Activated T-helper 1 cell treated with Interleukin-2 at 50 U/mL for 16 hours (primary cell): Measurements from ENCODE around the gene CYLC2.

Experiments
- DNase-seq: peaks from one replicate; pipeline ENCODE4 v3.0.0-alpha.2; 2020; ENCODE audit warnings: low read depth

Gene CYLC2, protein sequence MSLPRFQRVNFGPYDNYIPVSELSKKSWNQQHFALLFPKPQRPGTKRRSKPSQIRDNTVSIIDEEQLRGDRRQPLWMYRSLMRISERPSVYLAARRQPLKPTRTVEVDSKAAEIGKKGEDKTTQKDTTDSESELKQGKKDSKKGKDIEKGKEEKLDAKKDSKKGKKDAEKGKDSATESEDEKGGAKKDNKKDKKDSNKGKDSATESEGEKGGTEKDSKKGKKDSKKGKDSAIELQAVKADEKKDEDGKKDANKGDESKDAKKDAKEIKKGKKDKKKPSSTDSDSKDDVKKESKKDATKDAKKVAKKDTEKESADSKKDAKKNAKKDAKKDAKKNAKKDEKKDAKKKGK

DNA sequence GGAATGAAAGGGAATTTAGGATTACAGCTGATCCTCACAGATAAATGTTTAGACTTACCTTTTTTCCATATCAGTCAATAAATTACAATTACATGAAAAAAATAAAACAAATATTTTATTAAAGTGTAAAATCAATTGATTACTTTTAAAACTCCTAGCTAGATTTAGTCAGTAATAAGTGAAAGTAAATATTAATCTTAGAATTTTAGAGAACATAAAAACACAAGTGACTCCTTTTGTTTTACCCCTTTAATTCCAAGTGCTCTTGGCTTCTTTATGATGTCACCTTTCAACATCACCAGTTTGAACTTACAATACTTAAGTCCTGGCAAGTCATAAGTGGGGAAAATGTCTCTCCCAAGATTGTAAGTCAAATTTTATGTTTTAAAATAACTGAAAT lies at the start of gene CYLC2:
Gene CYLC2, plus strand, starts transcription at position 301 of the 400 bp plus-strand sequence. Its CDS starts 48 bp downstream, at position 349.
- no peak for DNase-seq

GRCh38 chr9:102950346-102950745 lies 44.8 kb upstream of the CYLC2 start:
- DNase-seq: no peak

DNA sequence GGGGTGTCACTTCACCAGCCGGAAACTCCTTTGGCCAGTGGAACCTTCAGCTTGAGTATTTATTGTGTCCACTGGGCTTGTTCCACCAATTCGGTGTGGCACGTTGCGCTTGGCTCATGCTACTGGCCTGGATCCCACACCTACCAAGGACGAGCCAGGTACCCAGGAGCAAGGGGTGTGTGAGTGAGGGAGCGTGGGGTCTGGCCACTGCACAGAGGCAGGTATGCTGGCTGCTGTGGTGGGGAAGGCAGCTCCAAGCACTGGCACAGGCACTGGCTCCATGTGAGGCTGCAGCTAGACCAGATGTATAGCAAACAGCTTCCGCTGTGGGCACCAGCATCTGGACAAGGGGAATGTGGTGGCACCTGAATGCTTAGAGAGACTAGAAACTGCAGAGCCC lies 28.1 kb upstream of the CYLC2 start:
- DNase-seq: no peak

DNA sequence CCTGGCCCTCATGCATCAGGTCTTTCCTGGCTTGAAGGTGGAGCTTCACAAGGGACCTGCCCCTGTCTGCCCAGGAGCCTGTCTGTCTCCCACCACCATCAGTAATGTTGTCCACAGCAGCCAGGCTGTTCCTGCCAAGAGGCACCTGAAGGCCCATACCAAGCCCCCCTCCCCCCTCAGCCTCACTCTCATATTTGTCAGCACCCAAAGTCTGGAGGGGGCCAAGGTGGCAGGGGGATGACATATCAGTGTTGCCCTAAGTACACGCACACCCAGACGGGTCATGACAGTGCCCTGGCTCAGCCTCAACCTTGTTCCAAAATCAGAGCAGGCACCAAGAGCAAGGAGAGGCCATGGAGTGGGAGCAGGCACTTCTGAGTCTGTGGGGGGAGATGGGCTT lies 27.2 kb upstream of the CYLC2 start:
- no peak for DNase-seq

DNA sequence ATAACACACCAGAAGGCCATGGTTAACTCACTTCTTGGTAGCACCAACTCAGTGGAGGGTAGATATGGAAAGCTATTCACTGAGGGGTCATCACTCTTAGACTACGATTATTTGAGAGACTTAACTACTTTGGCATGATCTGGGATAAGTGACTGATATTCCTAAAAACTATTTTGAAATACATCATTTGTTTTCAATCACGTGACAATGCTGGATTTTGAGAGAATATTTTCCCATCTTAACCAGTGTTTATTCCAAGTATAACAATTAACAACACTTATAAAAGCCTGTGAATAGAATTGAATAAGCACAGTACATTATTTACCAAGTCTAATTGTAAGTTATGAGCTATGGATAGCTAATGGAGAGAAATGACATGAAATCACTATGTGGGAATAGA lies 22.4 kb upstream of the CYLC2 start:
- DNase-seq: no peak

- no peak for DNase-seq
Measured at GRCh38 chr9:102974530-102974929, 20.6 kb upstream of the CYLC2 start.

DNA sequence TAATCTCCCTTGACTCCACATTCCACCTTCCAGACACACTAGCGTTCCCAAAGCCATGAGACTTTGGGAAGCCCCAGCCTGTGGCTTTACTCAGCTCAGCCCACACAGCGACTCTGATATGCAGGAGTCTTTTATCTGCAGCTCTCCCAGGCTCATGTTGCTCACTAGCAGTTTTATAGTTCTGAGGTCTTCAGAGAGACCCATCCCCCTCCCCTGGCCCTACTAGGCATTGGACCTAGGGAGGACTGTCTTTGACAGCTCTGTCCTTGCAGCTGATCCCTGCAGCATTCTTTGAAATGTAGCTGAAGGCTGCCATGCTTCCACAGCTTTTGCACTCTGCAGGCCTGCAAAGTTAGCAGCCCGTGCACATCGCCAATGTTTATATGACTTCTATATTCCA lies 19.9 kb upstream of the CYLC2 start:
- no peak for DNase-seq

DNA sequence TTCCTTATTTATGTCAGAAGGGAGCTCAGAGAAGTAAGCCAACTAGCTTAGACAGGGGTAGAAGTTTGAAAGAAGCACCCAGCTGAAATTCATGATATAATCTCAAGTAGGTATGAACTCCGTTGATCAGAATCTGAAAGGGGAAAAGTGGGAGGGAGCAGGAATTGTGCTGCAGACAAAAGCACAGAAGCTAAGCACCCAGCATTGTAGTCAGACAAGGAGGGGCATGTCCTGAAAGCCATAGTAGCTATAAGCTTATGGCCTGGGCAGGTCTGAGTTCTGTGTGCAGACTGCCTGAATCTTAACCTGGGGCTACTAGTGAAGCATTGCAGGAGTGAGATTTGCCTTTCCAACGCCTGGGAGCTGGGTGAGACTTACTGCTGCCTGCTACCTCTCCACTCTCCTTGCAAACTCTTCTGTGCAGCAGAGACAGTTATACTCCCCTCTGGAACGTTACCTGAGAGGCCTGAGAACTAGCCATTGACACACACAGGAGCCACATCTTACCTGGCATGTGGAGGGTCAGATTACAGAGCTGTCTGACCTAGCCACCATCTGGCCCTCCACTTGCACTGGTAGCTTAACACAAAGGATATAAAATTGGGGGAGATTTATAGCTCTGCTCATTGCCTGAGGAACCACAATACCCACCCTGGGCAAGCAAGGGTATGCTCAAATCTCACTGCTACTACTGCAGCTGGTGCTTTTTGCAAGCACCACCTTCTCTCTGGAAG lies 9.8 kb upstream of the CYLC2 start:
- no peak for DNase-seq

- no peak for DNase-seq
Measured at GRCh38 chr9:102986425-102986824, 8.7 kb upstream of the CYLC2 start.

- DNase-seq: no peak
Measured at GRCh38 chr9:103003689-103004088, 8.6 kb downstream of the CYLC2 start.

DNA sequence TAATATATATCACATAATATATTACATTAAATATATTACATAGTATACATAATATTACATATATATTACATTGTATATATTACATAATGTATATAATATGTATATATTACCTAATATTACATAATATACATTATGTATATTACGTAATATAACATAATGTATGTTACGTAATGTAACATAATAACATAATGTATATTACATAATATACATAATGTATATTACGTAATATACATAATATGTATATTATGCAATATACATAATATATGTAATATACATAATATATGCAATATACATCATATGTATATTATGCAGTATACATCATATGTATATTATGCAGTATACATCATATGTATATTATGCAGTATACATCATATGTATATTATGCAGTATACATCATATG lies 19.1 kb downstream of the CYLC2 start:
- DNase-seq: no peak

GRCh38 chr9:103025796-103026195 lies 30.7 kb downstream of the CYLC2 start:
- DNase-seq: no peak

DNA sequence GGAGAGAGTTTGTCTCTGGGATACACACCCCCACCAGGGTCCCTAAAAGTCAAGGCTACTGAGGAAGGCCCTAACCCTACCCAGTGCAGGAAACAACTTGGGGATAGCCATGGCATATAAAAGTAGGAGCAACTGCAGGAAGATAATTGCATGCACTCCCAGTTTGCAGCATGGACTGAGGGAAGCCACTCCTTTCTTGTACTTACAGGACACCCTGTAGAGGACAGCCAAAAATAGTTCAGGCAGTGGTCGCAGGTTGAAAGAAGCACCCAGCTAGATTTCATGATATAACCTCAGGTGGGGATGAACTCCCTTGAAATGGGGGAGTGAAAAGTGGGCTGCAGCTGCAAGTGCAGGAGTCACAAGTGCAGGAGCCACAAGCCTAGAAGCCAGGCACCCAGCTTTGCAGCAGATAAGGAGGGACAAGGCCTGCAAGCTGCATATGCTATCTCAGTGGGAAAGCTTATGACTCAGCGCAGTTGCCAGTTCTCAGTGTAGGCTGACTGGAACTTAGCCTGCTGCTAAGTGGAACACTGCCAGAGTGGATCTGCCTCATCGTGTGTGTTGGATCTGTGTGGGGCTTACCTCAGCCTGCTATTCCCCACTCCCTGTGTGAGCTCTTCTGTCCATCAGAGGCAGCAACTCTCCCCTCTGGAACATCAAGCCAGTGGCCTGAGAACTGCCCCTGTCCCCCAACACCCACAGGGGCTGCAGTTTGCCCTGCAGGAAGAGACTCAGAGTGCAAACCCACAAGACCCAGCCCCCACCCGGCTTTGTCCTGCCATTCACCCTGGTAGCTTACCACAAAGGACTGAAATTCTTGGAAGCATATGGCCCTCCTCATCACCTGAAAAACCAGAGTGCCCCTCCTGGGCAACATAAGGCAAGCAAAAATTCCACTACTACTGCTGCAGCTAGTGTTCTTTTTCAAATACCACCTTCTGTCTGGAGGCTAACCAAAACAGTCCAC lies 42.7 kb downstream of the CYLC2 start:
- DNase-seq: no peak

DNA sequence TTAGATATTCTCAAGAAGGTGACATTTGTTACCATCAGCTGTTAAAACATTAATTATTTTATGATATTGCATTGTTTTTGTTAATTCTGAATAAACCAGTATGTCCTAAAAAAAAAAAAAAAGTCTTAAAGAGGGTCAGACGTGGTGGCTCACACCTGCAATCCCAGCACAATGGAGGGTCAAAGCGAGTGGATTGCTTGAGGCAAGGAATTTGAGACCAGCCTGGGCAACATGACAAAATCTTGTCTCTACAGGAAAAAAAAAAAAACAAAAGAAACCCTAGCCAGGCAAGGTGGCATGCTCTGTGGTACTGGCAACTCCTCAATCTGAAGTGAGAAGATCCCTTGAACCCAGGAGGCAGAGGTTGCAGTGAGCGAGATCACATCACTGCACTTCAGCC lies 46.8 kb downstream of the CYLC2 start:
- no peak for DNase-seq
